Pancreas (tissue), 10 donors: Measurements from ENCODE around the gene LRRC4B. TPM values are rescaled to one million over a fixed set of nuclear protein-coding genes. Genes with fewer than 3 reads are reported as not detected.

Experiments used
- ATAC-seq, 4 donors: fragments of 200-7000 bp; cut with Tn5 transposase; one replicate each; pipeline versions ENCODE4 v1.8.0 to v1.9.1; 2020; ENCODE audit warnings: mild to moderate bottlenecking in 4 of 4, moderate library complexity in 4 of 4
- DNase-seq, 6 donors: peaks; one replicate each; pipeline ENCODE4 v3.0.0-alpha.2; 2020
- FAIRE-seq: peaks from 2 replicates; lab custom pipeline; 2012; peaks lifted over from hg19 to GRCh38; lab: Jason Lieb, UNC
- H3K27ac ChIP-seq, 4 donors: fragments of 200-600 bp; sonication (generic); 1 replicate in 3 of 4; 2 replicates in 1 of 4; pipeline versions ENCODE4 v1.5.0 to v1.8.0; 2020
- H3K27me3 ChIP-seq, 4 donors: fragments of 200-600 bp; one replicate each; pipeline ENCODE4 v1.8.0; 2021
- H3K36me3 ChIP-seq, 3 donors: fragments of 200-600 bp; sonication (generic) in 1 of 3; one replicate each; pipeline versions ENCODE4 v1.5.0 to v1.8.0; 2020 to 2021
- H3K4me1 ChIP-seq, 3 donors: fragments of 200-600 bp; one replicate each; pipeline ENCODE4 v1.8.0; 2021
- H3K4me3 ChIP-seq, 4 donors: fragments of 200-600 bp; sonication (generic) in 2 of 4; one replicate each; pipeline versions ENCODE4 v1.5.0 to v1.8.0; 2020 to 2021
- H3K9me3 ChIP-seq, 4 donors: fragments of 200-600 bp; one replicate each; pipeline ENCODE4 v1.8.0; 2021
- WGBS, 2 donors: extraction: QIAGEN DNeasy Blood & Tissue Kit; methylation state at CpG; one replicate each; pipeline ENCODE4 v1.1.7; 2013; 5-methylcytosine and 5-hydroxymethylcytosine counted together
- intact Hi-C, 3 donors: fragments of 100-400 bp; cut with DNase I; formaldehyde crosslinking; loops; one replicate each; pipeline versions ENCODE4 v1.11.1 to v1.14.2; 2022
- polyA plus RNA-seq, 2 donors: library from polyadenylated mRNA; stranded (reverse); fragments of 200-250 nt; gene quantifications; one replicate each; pipeline ENCODE4 v1.2.3, GENCODE V29; 2013
- total RNA-seq, 6 donors: library from RNA; stranded (reverse); fragmentation: NEBNext Ultra II Directional in 4 of 6; extraction: Animal tissue kit (Norgen Biotek cat#: 25700) in 4 of 6; gene quantifications; one replicate each; pipeline versions ENCODE4 v1.2.1 to v1.2.4, GENCODE V29; 2021 to 2023
- TF ChIP-seq, protein P1 (sequence below), 4 donors: fragments of 200-600 bp; sonication (generic) in 3 of 4; IDR thresholded peaks; one replicate each; pipeline versions ENCODE4 v1.5.0 to v1.8.0; 2021; ENCODE audit warnings: antibody characterized with exemption in 4 of 4
- donor health status: healthy with polysubstance abuse.
- donor health status: DM: no; HTN: no; CAD: no; lungs with moderate emphysema.
- donor health status: DM: no; HTN: no; CAD: no.
- donor health status: control.
- donor health status: control.
- donor health status: Bipolar disorder and iron deficiency.
- donor health status: DM: yes; HTN: yes; CAD: no.
- donor health status: DM: no; HTN: no; CAD: no.
- donor health status: DM: no; HTN: no; CAD: no.
- donor health status: DM: yes; HTN: yes; CAD: no.

Gene LRRC4B
- total and polyA plus RNA-seq, 8 donors: 0.09 to 2.1 (median 0.50) TPM

DNA sequence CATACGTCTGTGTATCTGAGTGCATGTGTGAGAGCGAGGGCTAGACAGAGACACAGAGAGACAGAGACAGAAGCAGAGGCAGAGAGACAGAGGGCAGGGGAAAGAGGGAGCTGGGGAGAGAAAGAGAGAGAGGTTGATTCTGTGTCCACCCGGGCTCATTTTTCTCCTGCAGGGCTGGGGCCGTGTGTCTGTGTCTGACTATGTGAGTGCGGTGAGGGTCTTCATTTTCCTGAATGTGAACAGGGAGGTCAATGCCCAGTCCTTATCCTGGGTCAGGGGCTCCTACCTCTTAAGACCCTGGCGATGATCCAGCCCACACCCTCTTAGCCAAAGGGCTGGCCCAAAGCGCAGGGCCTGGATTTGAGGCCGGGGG is 17.7 kb downstream of the LRRC4B start:
- 22 to 26% methylated on average over 8 of the region's 8 CpGs for WGBS, 2 donors
- intact Hi-C loops: no loop called here
- no peak for ATAC-seq
- TF ChIP-seq, protein P1, sequence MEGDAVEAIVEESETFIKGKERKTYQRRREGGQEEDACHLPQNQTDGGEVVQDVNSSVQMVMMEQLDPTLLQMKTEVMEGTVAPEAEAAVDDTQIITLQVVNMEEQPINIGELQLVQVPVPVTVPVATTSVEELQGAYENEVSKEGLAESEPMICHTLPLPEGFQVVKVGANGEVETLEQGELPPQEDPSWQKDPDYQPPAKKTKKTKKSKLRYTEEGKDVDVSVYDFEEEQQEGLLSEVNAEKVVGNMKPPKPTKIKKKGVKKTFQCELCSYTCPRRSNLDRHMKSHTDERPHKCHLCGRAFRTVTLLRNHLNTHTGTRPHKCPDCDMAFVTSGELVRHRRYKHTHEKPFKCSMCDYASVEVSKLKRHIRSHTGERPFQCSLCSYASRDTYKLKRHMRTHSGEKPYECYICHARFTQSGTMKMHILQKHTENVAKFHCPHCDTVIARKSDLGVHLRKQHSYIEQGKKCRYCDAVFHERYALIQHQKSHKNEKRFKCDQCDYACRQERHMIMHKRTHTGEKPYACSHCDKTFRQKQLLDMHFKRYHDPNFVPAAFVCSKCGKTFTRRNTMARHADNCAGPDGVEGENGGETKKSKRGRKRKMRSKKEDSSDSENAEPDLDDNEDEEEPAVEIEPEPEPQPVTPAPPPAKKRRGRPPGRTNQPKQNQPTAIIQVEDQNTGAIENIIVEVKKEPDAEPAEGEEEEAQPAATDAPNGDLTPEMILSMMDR (IDR thresholded peaks at IDR 0.05): no peak
- Histone ChIP-seq H3K36me3 (no peaks in the 10 kb centered on the region), H3K9me3 (no peaks in the 10 kb centered on the region), H3K4me1 (no peaks in the 10 kb centered on the region), H3K27ac (no peak overlapping the region), H3K27me3 (peaks cover 0 to 6% (median 0%) of the 10 kb centered on the region in 4 donors), H3K4me3 (no peak overlapping the region)
- DNase-seq: no peak
- FAIRE-seq: no peak

DNA sequence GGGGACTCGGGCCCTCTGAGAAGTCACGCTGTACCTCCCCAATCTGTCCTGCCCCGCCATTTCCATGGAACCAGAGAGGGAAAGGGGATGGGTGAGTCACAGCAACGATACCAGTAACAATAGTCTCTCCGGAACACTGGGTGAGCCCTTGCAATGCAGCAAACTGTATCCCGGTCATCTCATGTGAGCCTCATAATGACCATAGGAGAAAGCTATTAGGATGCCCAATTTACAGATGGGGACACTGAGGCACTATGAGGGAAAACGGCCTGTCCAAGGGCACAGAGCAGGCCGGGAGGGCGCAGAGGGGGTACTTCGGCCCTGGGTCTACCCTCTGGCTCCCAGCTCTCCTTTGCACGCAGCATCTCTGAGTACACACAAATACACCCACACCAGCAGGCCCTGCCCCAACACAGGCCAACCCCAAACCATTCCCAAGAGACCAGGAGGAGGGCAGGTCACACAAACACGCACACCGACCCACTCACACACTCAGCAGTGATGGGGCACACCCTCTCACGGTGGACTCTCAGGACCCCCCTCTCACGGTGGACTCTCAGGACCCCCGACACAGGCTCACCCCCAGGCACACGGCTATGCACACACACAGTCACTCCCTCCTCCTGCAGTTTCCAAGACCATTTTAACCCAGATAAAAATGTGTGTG is 18.2 kb downstream of the LRRC4B start:
- intact Hi-C loops: no loop called here
- H3K4me1 ChIP-seq: no peaks in the 10 kb centered on the region
- H3K27ac ChIP-seq: no peak overlapping the region
- no peaks in the 10 kb centered on the region for H3K36me3 ChIP-seq
- no peak overlapping the region for H3K4me3 ChIP-seq
- FAIRE-seq (no peak), ATAC-seq (no peak), DNase-seq (no peak)
- WGBS, 2 donors: 41 to 51% methylated on average over 16 to 17 of the region's 17 CpGs
- H3K27me3 ChIP-seq: peaks cover 0 to 6% (median 0%) of the 10 kb centered on the region in 4 donors
- no peaks in the 10 kb centered on the region for H3K9me3 ChIP-seq
- TF ChIP-seq, protein P1 (IDR thresholded peaks at IDR 0.05): no peak

DNA sequence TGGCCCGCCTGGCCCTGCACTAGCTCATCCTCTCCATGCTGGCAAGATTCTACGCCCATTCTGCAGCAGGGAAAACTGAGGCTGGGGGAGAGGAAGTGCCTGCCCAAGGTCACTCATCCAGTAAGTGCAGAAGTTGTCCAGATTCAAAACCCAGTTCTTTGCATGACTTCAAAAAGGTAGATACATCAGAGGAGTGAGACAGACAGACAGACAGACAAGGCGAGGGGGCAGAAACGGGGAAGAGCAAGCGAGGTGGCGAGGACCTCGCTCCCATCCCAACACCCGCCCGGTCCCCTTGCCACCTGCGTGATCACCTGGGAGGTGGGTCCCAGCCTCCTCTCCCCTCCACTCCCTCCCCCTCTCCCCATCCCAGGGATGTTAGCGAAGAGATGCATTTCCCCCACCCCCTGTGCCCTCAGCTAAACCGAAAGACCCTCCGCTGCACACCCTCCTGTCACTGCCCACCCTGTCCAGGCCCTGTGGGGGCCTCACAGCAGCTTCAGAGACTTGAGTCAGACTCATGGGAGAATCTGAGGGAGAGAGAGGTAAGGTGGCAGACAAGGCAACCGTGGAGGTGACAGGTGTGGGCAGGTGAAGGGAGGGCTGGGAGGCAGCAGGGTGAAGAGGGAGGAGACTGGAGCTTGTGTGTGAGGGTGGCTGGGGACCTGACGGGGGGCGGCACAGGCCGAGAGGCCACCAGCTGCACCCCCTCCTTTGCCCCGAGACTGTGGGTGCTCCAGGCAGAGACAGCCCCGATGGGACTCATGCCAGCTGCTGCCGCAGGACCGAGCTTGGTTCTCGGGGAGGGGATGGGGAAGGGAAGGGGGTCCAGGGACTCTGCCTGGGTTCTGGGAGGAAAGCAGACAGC is 18.9 kb downstream of the LRRC4B start:
- Histone ChIP-seq H3K9me3 (no peaks in the 10 kb centered on the region), H3K27ac (no peak overlapping the region), H3K27me3 (peaks cover 0 to 6% (median 0%) of the 10 kb centered on the region in 4 donors), H3K4me3 (no peak overlapping the region), H3K36me3 (no peaks in the 10 kb centered on the region), H3K4me1 (no peaks in the 10 kb centered on the region)
- no peak for FAIRE-seq
- TF ChIP-seq, protein P1 (IDR thresholded peaks at IDR 0.05): no peak
- intact Hi-C loops: no loop called here
- no peak for ATAC-seq
- 39 to 56% methylated on average over 16 to 22 of the region's 22 CpGs for WGBS, 2 donors
- DNase-seq: no peak

DNA sequence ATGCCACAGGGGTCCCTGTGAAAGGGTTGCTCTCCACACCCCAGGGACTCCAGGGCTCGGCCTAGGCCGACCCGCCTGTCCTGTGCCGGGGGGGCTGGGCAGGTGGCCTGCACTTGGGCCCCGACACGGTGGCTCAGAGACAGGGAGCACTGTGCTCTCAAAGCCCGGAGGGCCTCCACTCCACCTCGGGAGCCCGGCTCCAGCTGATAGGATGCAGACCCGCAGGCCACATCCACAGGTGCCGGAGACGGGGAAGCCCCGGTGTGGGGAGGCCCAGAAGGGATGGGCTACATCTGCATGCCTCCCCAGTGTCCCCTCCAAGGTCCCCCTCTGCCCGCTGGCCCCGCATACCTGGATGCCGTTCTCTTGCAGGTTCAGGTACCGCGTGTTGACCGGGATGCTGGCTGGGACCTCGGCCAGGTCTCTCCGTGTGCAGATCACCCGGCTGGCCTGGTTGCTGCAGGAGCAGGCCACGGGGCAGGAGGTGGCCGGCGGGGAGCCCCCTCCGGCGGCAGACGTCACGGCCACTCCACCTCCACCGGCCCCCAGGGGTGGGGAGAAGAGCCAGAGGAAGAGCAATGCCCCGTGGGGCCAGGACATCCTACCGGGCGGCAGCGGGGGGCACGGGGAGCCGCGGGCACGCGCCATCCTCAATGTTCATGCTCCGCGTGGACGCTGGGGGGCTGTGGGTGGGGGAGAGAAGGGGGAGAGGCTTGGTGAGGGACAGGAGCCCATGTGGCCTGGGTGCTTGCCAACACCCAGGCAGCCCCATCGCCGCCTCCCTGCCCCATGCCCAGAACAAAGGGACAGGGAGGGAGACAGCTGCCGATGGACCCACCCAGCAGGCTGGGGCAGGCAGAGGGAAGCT is 19.8 kb downstream of the LRRC4B start:
- H3K9me3 ChIP-seq: no peaks in the 10 kb centered on the region
- WGBS, 2 donors: 48 to 65% methylated on average over 31 to 45 of the region's 45 CpGs
- DNase-seq: no peak

More for the DNA sequence above, 19.8 kb downstream of the LRRC4B start:
- no peak for ATAC-seq
- intact Hi-C loops: no loop called here
- TF ChIP-seq, protein P1 (IDR thresholded peaks at IDR 0.05): no peak
- Histone ChIP-seq H3K4me3 (no peak overlapping the region), H3K27me3 (peaks cover 0 to 6% (median 0%) of the 10 kb centered on the region in 4 donors), H3K36me3 (no peaks in the 10 kb centered on the region), H3K4me1 (no peaks in the 10 kb centered on the region), H3K27ac (no peak overlapping the region)
- no peak for FAIRE-seq
